GM21360 (cell line): ENCODE results near the gene PTPRJ.
"Not testable (repeated sequence)": the region's sequence is repeated elsewhere in the genome, so short reads cannot be mapped to it uniquely, and the experiment has no call there.

Experiments used
- ATAC-seq: cut with Tn5 transposase; IDR thresholded peaks from one replicate; pipeline ENCODE4 v1.9.1; 2021; ENCODE audit warnings: mild to moderate bottlenecking, moderate library complexity; ENCODE audit not compliant: unreplicated experiment

PTPRJ gene

GRCh38 chr11:48014917-48015316 lies 34.6 kb downstream of the PTPRJ start:
- no peak for ATAC-seq

GRCh38 chr11:48017105-48017830 lies 36.9 kb downstream of the PTPRJ start:
- ATAC-seq, result no peak

- ATAC-seq, result no peak
These were observed 37.6 kb downstream of the PTPRJ start for GRCh38 chr11:48017831-48018527.

GRCh38 chr11:48018528-48019216 lies 38.3 kb downstream of the PTPRJ start:
- no peak for ATAC-seq

GRCh38 chr11:48019217-48019584 lies 38.8 kb downstream of the PTPRJ start:
- ATAC-seq, result no peak

GRCh38 chr11:48019595-48019994 lies 39.2 kb downstream of the PTPRJ start:
- ATAC-seq, result no peak

- peak; percentile 62 for ATAC-seq
These were observed 39.9 kb downstream of the PTPRJ start for GRCh38 chr11:48020092-48020755.

- ATAC-seq, result not testable (repeated sequence)
These were observed 41.0 kb downstream of the PTPRJ start for GRCh38 chr11:48021201-48021820.

- ATAC-seq, result no peak
These were observed 42.1 kb downstream of the PTPRJ start for GRCh38 chr11:48022445-48022844.

- not testable (repeated sequence) for ATAC-seq
These were observed 43.2 kb downstream of the PTPRJ start for GRCh38 chr11:48023608-48024007.

- no peak for ATAC-seq
These were observed 44.3 kb downstream of the PTPRJ start for GRCh38 chr11:48024635-48025071.

GRCh38 chr11:48025293-48025983 lies 45.1 kb downstream of the PTPRJ start:
- no peak for ATAC-seq

GRCh38 chr11:48025984-48026340 lies 45.6 kb downstream of the PTPRJ start:
- ATAC-seq, result no peak

- ATAC-seq, result no peak
These were observed 48.7 kb downstream of the PTPRJ start for GRCh38 chr11:48028914-48029680.

GRCh38 chr11:48029681-48030290 lies 49.4 kb downstream of the PTPRJ start:
- no peak for ATAC-seq

- ATAC-seq, result peak; percentile 26
These were observed 51.2 kb downstream of the PTPRJ start for GRCh38 chr11:48031602-48032001.

GRCh38 chr11:48032721-48033120 lies 52.4 kb downstream of the PTPRJ start:
- ATAC-seq, result no peak

- ATAC-seq, result no peak
These were observed 53.6 kb downstream of the PTPRJ start for GRCh38 chr11:48033918-48034341.
